Measurements from ENCODE around the gene USP22.

USP22 gene

DNA sequence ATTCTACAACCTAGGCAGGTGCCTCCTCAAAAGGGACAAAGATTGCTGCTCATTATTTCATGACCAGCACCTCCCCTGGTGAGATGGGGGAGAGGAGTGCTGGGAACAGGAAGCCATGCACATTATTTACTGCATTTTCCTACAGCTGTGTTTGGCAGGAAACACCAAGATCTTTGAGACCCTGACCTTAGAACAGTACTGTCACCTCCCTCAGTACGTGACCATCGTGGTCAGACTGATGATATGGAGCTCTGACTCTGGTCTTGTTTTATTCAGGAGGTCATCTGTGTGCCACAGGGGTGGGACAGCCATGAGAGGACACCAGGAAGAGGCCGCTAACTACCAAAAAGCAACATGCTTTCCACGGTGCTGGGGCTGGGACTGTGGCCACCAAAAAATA, 37.4 kb downstream of the USP22 start:
- FAIRE-seq = no peak
- TF ChIP-seq POLR2A (IDR thresholded peaks at IDR 0.05; ENCODE audit: low read depth, low read length) (no peak), POLR2AphosphoS5 (IDR thresholded peaks at IDR 0.05; ENCODE audit: low read depth, low read length) (no peak), TAF1 (IDR thresholded peaks at IDR 0.05; ENCODE audit: borderline replicate concordance, low read depth, low read length) (no peak)
- DNase-seq (ENCODE audit: insufficient read length) = no peak

DNA sequence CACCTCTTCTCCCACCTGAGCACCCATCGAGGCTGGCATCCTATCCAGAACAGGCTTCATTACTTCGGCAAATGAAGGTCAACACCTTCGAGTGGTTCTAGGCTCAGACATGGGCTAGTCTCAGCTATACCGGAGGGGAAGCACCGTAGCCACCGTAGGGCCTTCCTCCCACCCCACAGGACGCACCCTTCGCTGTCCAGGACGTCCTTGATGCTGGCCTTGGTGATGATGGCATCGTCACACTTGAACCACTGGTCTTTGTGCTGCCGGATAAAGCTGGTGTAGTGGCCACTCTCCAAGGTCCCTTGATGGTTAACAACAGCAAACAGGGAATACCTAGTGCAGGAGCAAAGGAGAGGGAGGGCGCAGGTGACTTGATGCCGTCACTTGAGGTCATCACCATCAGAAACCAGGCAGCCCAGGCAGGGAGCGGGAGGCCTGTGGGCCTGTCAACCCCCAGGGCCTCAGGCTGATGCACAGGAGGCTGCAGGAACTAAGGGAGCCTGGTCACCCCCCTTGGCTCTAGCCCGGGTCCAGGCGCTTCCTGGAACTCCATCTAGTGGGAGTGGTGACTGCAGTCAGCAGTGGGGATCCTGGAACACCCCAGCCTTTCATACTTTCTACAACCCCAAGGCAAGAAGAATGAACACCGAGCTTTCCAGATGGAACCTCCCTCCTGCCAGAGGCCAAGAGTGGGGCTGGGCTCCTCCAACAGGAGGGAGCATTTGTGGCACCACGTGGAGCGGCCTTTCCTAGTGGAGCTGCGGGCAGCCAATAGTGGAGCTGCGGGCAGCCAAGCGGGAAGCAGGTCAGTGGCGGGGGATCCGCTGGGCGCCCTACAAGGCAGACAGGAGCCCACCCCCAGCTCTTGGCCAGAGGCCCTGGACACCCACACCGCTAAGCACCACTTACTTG, 38.5 kb downstream of the USP22 start:
- TF ChIP-seq POLR2A (IDR thresholded peaks at IDR 0.05; ENCODE audit: low read depth, low read length) = peak; percentile 15; the same call in 1 of the 2 replicates
- no peak for TF ChIP-seq TAF1 (IDR thresholded peaks at IDR 0.05; ENCODE audit: borderline replicate concordance, low read depth, low read length)
- TF ChIP-seq POLR2AphosphoS5 (IDR thresholded peaks at IDR 0.05; ENCODE audit: low read depth, low read length) = no peak; the same call in 1 of the 2 replicates
- FAIRE-seq (no peak), DNase-seq (ENCODE audit: insufficient read length) (no peak)

DNA sequence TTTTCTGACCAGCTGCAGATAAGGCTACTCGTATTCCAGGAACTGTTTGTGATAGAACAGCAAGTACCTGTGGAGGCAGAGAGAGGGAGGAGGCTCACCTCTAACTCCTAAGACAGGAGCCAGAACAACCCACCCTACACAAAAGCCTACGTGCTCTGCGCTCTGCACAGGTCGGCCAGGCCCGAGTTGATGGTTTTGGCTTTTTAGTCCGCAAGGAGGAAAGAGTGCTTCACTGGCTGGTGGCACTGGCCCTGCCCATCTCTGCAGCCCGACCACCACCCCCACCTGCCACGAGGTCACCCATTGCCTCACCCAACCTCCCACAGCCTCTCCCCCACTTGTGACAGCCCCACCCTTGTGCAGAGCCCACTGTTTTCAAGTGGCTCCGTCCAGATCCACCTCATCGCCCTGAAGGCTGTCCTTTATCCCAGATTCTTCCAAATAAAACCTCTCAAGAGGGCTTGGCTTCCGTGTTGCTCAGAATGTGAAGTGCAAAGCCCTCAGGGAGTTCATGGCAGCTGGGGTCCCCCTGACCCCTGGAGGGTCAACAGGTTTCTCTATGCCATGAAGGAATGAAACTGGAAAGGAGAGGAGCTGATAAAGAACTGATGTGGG, 39.7 kb downstream of the USP22 start:
- FAIRE-seq (no peak), DNase-seq (ENCODE audit: insufficient read length) (no peak)
- no peak for TF ChIP-seq TAF1 (IDR thresholded peaks at IDR 0.05; ENCODE audit: borderline replicate concordance, low read depth, low read length)
- TF ChIP-seq POLR2A (IDR thresholded peaks at IDR 0.05; ENCODE audit: low read depth, low read length) = no peak
- no peak for TF ChIP-seq POLR2AphosphoS5 (IDR thresholded peaks at IDR 0.05; ENCODE audit: low read depth, low read length)

GRCh38 chr17:21002309-21003006, 40.4 kb downstream of the USP22 start:
- DNase-seq (ENCODE audit: insufficient read length) (no peak), FAIRE-seq (no peak)
- TF ChIP-seq POLR2AphosphoS5 (IDR thresholded peaks at IDR 0.05; ENCODE audit: low read depth, low read length) = no peak
- no peak for TF ChIP-seq TAF1 (IDR thresholded peaks at IDR 0.05; ENCODE audit: borderline replicate concordance, low read depth, low read length)
- no peak for TF ChIP-seq POLR2A (IDR thresholded peaks at IDR 0.05; ENCODE audit: low read depth, low read length)

- TF ChIP-seq TAF1 (IDR thresholded peaks at IDR 0.05; ENCODE audit: borderline replicate concordance, low read depth, low read length) = no peak
- TF ChIP-seq POLR2A (IDR thresholded peaks at IDR 0.05; ENCODE audit: low read depth, low read length) = no peak
- no peak for TF ChIP-seq POLR2AphosphoS5 (IDR thresholded peaks at IDR 0.05; ENCODE audit: low read depth, low read length)
- DNase-seq (ENCODE audit: insufficient read length) (no peak), FAIRE-seq (no peak)
Measured at GRCh38 chr17:21001813-21002221, 41.0 kb downstream of the USP22 start.

DNA sequence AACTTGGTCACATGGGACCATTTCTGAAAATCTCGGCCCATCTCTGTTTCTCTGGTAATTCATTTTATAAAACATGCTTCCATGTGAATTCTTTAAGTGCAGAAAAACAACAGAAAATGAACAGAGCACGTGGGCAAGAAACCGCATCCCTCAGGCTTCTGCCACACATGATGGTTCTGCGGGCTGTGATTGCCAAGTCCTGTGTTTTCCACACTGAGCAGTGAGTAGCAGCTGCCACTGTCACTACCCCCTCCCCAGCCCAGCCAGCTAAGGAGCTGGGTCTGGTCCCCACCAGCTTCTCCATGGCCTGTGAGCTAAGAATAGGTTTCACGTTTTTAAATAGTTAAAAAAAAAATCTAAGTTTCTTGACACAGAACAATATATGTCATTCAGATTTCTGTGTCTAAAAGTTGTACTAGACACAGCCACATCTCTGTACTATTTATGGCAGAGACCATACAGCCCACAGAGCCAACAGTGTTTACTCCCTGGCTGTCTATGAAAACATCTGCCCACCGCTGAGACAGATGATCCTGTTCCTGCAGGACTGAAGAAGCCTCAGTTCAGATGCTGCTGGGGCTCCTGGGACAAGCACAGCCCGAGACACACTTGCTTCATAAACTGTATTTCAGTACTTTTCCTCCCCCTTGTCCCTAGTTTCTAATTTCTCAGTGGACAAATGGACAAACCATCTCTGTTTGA, 41.5 kb downstream of the USP22 start:
- TF ChIP-seq POLR2A (IDR thresholded peaks at IDR 0.05; ENCODE audit: low read depth, low read length) = no peak
- no peak for TF ChIP-seq TAF1 (IDR thresholded peaks at IDR 0.05; ENCODE audit: borderline replicate concordance, low read depth, low read length)
- no peak for TF ChIP-seq POLR2AphosphoS5 (IDR thresholded peaks at IDR 0.05; ENCODE audit: low read depth, low read length)
- DNase-seq (ENCODE audit: insufficient read length) (no peak), FAIRE-seq (no peak)

DNA sequence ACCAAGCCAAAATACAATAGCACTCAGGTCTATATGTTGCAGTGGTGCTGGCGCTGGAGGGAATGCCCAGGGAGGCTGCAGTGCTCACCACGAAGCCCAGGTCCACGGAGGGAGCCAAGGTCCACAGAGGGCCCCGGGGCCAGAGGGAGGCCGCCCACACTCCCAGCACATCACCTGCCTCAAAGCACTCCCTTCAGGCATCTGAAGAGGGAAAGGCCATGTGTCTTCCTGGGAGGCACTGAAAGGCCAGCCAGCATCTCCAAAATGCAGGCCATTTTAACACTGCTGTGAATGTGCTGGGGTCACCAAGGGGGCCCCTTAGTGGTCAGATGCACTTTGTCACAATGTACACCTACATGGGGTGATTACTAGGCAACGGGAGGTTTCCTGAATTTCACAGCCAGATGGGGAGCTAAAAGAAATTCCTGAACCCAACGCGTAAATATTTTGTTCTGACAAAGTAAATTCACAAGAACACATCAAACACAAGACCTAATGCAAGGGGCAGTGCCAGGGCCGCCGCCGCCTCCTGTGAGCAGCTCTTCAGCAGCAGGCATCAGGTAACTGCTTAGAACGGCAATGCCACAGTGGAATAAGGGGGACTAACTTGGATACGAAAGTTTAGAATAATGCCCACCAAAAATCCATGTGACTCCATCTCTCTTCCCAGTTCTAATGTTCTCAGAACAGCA, 42.8 kb downstream of the USP22 start:
- FAIRE-seq = no peak
- DNase-seq (ENCODE audit: insufficient read length) = no peak
- TF ChIP-seq POLR2AphosphoS5 (IDR thresholded peaks at IDR 0.05; ENCODE audit: low read depth, low read length) (no peak), POLR2A (IDR thresholded peaks at IDR 0.05; ENCODE audit: low read depth, low read length) (no peak), TAF1 (IDR thresholded peaks at IDR 0.05; ENCODE audit: borderline replicate concordance, low read depth, low read length) (no peak)

DNA sequence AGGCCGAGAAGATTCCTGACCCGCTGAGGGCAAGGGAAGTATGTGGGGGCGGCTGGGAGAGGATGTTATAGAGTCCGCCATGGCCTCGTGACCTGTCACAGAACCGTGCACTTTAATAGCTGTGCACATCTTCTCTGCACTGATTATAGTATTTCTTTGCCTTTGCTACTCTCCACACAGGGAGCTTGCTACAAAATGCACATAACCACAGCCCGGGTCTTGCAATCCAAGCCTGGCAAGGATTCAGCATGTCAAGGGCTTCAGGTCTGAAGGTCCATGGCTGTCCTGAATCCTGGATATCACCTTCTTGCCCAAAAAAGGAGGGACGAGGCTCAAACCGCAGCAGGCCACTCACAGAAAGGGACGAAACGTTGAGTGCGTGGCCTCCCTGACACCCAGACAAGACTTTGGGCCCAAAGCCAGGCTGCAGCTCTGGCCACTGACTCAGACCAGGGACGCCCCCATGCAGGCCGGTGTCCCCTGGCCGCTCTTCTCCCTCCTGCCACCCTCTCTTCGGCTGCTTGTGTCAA, 43.7 kb downstream of the USP22 start:
- FAIRE-seq (no peak), DNase-seq (ENCODE audit: insufficient read length) (no peak)
- TF ChIP-seq POLR2A (IDR thresholded peaks at IDR 0.05; ENCODE audit: low read depth, low read length) = no peak
- no peak for TF ChIP-seq POLR2AphosphoS5 (IDR thresholded peaks at IDR 0.05; ENCODE audit: low read depth, low read length)
- no peak for TF ChIP-seq TAF1 (IDR thresholded peaks at IDR 0.05; ENCODE audit: borderline replicate concordance, low read depth, low read length)

GRCh38 chr17:20998571-20999043, 44.2 kb downstream of the USP22 start:
- no peak for FAIRE-seq
- no peak for DNase-seq (ENCODE audit: insufficient read length)
- TF ChIP-seq POLR2AphosphoS5 (IDR thresholded peaks at IDR 0.05; ENCODE audit: low read depth, low read length) = no peak

Data from GM12892 (cell line).